Stimulated activated naive B cell treated with anti-CD40 and anti-IgM and Interleukin-4, amounts not matched to agents 10 μg/mL and 1 μg/mL and 100 μg/mL, for 72 hours (primary cell): ENCODE measurements around the gene ERLEC1.
"Not testable (repeated sequence)": the region's sequence is repeated elsewhere in the genome, so short reads cannot be mapped to it uniquely, and the experiment has no call there.

Source experiments
- ATAC-seq, 2 donors: fragments of 150-1000 bp; cut with Tn5 transposase; replicated peaks; 2 replicates each; pipeline ENCODE4 v1.10.0; 2021; ENCODE audit warnings: moderate library complexity in 1 of 2
- DNase-seq: peaks from one replicate; pipeline ENCODE4 v3.0.0; 2021
- H3K27ac Mint-ChIP-seq: one replicate; pipeline ENCODE4 v1.8.0; 2022; ENCODE audit warnings: mild to moderate bottlenecking, mixed read lengths
- H3K27me3 Mint-ChIP-seq, 2 donors: one replicate each; pipeline ENCODE4 v1.8.0; 2022; ENCODE audit warnings: mixed read lengths in 2 of 2
- H3K36me3 Mint-ChIP-seq, 2 donors: one replicate each; pipeline ENCODE4 v1.8.0; 2022; ENCODE audit warnings: mixed read lengths in 2 of 2, mild to moderate bottlenecking in 1 of 2
- H3K4me1 Mint-ChIP-seq, 2 donors: one replicate each; pipeline ENCODE4 v1.8.0; 2022; ENCODE audit warnings: mixed read lengths in 2 of 2, mild to moderate bottlenecking in 1 of 2
- H3K4me3 Mint-ChIP-seq, 2 donors: one replicate each; pipeline ENCODE4 v1.8.0; 2022; ENCODE audit warnings: mild to moderate bottlenecking in 2 of 2, mixed read lengths in 2 of 2, moderate library complexity in 1 of 2
- H3K9me3 Mint-ChIP-seq, 2 donors: one replicate each; pipeline ENCODE4 v1.8.0; 2022; ENCODE audit warnings: mixed read lengths in 2 of 2, mild to moderate bottlenecking in 1 of 2

ERLEC1 gene

DNA sequence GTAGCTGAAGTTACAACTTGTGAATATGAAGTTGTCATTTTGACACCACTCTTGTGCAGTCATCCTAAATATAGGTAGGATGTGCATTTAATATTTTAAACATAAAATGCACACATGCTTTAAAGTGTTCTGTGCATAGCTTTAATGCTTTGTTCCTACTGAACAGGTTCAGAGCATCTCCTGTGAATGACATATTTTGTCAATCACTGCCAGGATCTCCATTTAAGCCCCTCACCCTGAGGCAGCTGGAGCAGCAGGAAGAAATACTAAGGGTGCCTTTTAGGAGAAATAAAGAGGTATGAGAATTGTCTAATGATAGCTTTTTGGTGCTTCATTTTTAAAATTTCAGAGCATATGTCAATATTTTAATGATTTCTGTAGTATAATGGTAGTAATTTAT is 14.7 kb downstream of the ERLEC1 start:
- peaks cover 19 to 27% of the 10 kb centered on the region in 2 donors for H3K36me3 Mint-ChIP-seq
- H3K27ac Mint-ChIP-seq: no peak overlapping the region

DNA sequence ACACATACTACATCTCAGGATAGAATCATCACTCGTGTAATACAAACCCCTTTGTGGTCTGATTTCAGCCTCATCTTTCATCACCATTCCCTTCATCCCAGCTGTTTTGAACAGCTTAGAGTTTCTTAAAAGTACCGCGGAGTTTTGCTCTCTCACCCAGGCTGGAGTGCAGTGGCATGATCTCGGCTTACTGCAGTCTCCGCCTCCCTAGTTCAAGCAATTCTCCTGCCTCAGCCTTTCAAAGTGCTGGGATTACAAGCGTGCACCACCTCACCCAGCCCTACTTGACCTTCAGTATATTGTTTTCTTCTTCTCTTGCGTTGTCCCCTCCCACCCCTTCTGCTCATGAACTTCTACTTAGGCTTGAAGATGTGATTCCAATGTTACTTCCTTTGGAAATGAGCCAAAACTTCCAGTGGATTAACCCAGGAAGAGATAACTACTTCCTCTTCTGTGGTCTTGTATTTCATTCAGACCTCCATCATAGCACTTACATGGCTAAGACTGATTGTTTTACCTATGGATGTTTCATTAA is 15.8 kb downstream of the ERLEC1 start:
- no peaks in the 10 kb centered on the region for H3K27me3 Mint-ChIP-seq
- no peaks in the 10 kb centered on the region for H3K4me1 Mint-ChIP-seq
- H3K36me3 Mint-ChIP-seq: peaks cover 19 to 30% of the 10 kb centered on the region in 2 donors
- ATAC-seq (no peak), DNase-seq (no peak)
- no peak overlapping the region for H3K4me3 Mint-ChIP-seq
- no peak overlapping the region for H3K27ac Mint-ChIP-seq
- no peaks in the 10 kb centered on the region for H3K9me3 Mint-ChIP-seq

More for the DNA sequence above, 14.7 kb downstream of the ERLEC1 start:
- ATAC-seq (no peak), DNase-seq (no peak)
- Mint-ChIP-seq H3K27me3 (no peaks in the 10 kb centered on the region), H3K4me3 (no peak overlapping the region), H3K4me1 (no peaks in the 10 kb centered on the region), H3K9me3 (no peaks in the 10 kb centered on the region)

DNA sequence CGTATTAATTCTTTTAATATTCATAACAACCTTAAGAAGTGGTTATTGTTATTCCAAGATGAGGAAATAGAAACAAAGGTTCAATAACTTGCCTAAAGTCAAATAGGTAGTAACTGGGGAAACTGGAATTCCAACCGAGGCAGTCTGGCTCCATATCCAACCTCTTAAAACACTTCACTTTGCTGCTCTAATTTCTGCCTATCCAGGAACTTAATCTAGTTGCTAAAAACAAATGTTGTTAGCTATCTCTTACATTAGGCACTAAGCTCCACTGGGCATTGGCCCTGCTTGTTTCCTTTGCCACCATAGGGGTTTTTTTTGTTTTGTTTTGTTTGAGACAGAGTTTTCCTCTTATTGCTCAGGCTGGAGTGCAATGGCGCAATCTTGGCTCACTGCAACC is 24.8 kb downstream of the ERLEC1 start:
- no peaks in the 10 kb centered on the region for H3K27me3 Mint-ChIP-seq
- H3K27ac Mint-ChIP-seq: no peak overlapping the region
- H3K4me1 Mint-ChIP-seq: no peaks in the 10 kb centered on the region
- no peaks in the 10 kb centered on the region for H3K9me3 Mint-ChIP-seq
- H3K4me3 Mint-ChIP-seq: no peak overlapping the region
- peaks cover 13 to 38% of the 10 kb centered on the region in 2 donors for H3K36me3 Mint-ChIP-seq
- DNase-seq: no peak
- no peak for ATAC-seq

DNA sequence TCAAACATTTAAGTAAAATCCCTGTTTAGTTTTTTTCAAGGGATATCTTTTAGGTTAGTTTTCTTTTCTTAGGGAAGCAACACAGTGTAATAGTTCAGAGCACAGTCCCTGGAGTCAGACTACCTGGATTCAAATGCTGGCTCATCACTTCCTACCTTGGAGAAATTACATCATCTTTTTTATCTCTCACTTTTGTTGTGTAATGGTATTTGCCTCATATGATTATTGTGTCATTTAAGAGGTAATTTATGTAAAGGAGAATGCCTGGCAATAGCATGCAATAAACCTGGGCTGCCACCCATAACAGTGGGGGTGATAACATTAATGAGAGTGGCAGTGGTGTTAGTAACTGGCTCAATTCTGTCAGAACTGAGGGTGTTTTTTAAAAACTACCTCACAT is 26.3 kb downstream of the ERLEC1 start:
- no peak for DNase-seq
- Mint-ChIP-seq H3K4me3 (no peak overlapping the region), H3K9me3 (no peaks in the 10 kb centered on the region), H3K27me3 (no peaks in the 10 kb centered on the region), H3K4me1 (no peaks in the 10 kb centered on the region), H3K27ac (no peak overlapping the region), H3K36me3 (peaks cover 18 to 42% of the 10 kb centered on the region in 2 donors)
- no peak for ATAC-seq

- H3K27me3 Mint-ChIP-seq: no peaks in the 10 kb centered on the region
- no peak for DNase-seq
- no peak overlapping the region for H3K4me3 Mint-ChIP-seq
- H3K36me3 Mint-ChIP-seq: peaks cover 10 to 33% of the 10 kb centered on the region in 2 donors
- no peaks in the 10 kb centered on the region for H3K9me3 Mint-ChIP-seq
- H3K4me1 Mint-ChIP-seq: no peaks in the 10 kb centered on the region
- peak overlapping the region; percentile 20 for H3K27ac Mint-ChIP-seq
- no peak for ATAC-seq
These were observed 32.1 kb downstream of the ERLEC1 start for GRCh38 chr2:53818854-53819435.

DNA sequence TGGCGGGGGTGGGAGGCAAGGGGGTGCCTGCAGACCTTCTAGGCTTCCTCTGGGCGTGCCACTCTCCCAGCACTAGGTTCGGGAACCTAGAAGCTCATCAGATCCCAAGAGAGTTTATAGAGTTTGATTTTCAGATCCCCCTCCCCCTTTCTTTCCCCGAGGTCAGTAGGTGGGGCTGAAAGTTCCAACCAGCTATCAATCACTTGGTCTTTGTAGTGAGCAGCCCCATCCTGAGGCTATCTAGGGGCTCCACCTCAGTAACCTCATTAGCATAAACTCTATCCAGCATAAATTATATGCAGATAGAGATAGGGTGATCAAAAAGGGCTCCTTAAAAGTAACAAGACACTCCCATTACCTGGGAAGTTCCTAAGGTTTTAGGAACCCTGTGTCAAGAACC is 32.8 kb downstream of the ERLEC1 start:
- ATAC-seq: no peak
- H3K27ac Mint-ChIP-seq: no peak overlapping the region

GRCh38 chr2:53820048-53820447 is 33.2 kb downstream of the ERLEC1 start:
- no peak for DNase-seq
- H3K36me3 Mint-ChIP-seq: peaks cover 8 to 29% of the 10 kb centered on the region in 2 donors
- H3K27ac Mint-ChIP-seq: no peak overlapping the region
- H3K4me1 Mint-ChIP-seq: no peaks in the 10 kb centered on the region
- H3K27me3 Mint-ChIP-seq: no peaks in the 10 kb centered on the region
- H3K4me3 Mint-ChIP-seq: no peak overlapping the region
- ATAC-seq: no peak
- H3K9me3 Mint-ChIP-seq: no peaks in the 10 kb centered on the region

More for the DNA sequence above, 32.8 kb downstream of the ERLEC1 start:
- Mint-ChIP-seq H3K36me3 (peaks cover 9 to 31% of the 10 kb centered on the region in 2 donors), H3K4me3 (no peak overlapping the region), H3K27me3 (no peaks in the 10 kb centered on the region), H3K9me3 (no peaks in the 10 kb centered on the region), H3K4me1 (no peaks in the 10 kb centered on the region)
- DNase-seq: no peak

DNA sequence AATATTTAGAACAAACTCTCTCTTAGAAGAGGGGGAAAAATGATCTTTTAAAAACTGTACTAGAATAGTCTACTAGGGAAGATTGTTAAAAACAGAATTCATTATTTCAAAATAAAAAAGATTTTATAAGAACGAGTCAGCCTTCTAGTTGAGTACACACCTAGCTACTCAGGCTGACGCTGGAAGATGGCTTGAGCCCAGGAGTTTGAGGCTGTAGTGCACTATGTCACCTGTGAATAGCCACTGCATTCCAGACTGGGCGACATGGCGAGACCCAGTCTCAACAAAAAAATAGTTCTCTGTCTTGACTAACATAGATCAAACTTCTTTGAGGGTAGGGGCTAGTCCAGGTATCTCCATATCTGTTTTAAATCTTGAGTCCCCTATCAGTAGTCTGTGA is 33.9 kb downstream of the ERLEC1 start:
- ATAC-seq (no peak), DNase-seq (no peak)
- Mint-ChIP-seq H3K4me1 (no peaks in the 10 kb centered on the region), H3K27me3 (no peaks in the 10 kb centered on the region), H3K36me3 (peaks cover 8 to 23% of the 10 kb centered on the region in 2 donors), H3K9me3 (no peaks in the 10 kb centered on the region), H3K27ac (no peak overlapping the region), H3K4me3 (no peak overlapping the region)

DNA sequence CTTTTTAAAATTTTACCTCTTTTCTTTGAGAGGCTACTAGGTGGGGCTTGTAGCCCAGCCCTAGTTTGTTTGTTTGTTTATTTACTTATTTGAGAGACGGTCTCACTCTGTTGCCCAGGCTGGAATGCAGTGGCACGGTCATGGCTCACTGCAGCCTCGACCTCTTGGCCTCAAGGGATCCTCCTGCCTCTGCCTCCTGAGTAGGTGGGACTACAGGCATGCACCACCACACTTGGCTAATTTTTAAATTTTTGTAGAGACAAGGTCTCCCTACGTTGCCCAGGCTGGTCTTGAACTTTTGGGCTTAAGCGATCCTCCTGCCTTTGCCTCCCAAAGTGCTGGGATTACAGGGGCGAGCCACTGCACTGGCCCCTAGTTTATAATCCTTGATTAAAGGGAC is 35.0 kb downstream of the ERLEC1 start:
- no peak overlapping the region for H3K27ac Mint-ChIP-seq
- no peak for ATAC-seq

GRCh38 chr2:53823639-53824038 is 36.8 kb downstream of the ERLEC1 start:
- H3K27me3 Mint-ChIP-seq, H3K4me3 Mint-ChIP-seq, H3K9me3 Mint-ChIP-seq, DNase-seq, H3K27ac Mint-ChIP-seq, ATAC-seq, H3K4me1 Mint-ChIP-seq: not testable (repeated sequence)
- peaks cover 12 to 26% of the 10 kb centered on the region in 2 donors for H3K36me3 Mint-ChIP-seq

More for the DNA sequence above, 35.0 kb downstream of the ERLEC1 start:
- no peak overlapping the region for H3K4me3 Mint-ChIP-seq
- no peaks in the 10 kb centered on the region for H3K9me3 Mint-ChIP-seq
- H3K4me1 Mint-ChIP-seq: no peaks in the 10 kb centered on the region
- no peak for DNase-seq
- H3K27me3 Mint-ChIP-seq: no peaks in the 10 kb centered on the region
- peaks cover 6 to 18% of the 10 kb centered on the region in 2 donors for H3K36me3 Mint-ChIP-seq

DNA sequence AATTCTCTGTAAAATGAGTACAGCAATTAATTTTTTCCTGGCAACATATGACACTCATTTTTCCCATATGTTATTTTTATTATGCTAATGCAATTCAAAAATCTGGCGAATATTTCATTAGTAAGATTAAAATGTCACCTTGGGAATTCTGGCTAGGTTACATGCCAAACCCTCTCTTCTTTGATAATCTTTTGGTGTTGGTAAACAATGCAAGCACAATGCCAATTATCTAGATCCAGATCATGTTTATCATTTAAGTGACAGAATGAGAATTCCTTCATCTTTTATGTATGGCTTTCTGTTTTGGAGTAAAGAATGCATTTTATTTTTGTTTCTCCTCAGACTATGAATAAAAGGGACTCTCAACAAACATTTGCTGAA is 39.2 kb downstream of the ERLEC1 start:
- Mint-ChIP-seq H3K27me3 (no peaks in the 10 kb centered on the region), H3K36me3 (peaks cover 16 to 39% of the 10 kb centered on the region in 2 donors), H3K9me3 (peaks cover 4 to 8% of the 10 kb centered on the region in 2 donors), H3K4me1 (no peaks in the 10 kb centered on the region), H3K27ac (no peak overlapping the region), H3K4me3 (no peak overlapping the region)
- ATAC-seq: no peak
- no peak for DNase-seq

DNA sequence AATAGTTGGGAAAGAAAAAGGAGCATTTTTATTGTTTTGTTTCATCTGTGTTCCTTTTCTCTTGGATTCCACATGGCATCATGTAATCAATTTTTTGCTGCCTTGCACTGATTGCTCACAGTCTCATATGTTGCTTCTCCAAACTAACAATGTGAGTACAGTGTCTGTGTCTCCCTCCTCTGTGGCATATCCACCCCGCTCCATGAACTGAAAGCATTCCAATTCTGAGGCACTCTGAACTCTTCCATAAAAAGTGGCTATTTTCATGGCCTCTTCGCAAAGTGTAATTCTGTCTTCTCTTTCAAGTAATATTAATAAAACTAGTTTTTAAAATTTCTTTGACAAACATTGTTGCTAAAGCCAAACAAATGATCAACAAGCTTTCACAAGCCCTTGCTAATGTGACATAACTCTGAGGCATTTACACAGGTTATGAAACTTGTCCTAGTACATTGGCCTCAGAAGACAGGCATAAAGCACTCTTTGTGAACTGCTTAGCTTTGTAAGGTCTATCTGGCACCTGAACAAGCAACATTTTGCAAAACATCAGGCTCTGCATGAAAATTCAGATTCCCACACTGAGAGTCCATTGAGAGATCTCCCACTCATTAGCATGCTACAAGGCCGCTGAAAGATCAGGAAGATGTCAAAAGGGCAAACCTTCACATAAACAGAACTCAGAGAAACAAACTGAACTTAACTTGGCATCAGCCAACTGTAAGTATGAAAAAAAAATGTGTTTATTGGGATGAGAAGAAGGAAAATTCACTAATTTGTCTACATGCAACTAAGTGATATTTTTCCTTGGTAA is 39.9 kb downstream of the ERLEC1 start:
- no peak overlapping the region for H3K4me3 Mint-ChIP-seq
- peaks cover 4 to 8% of the 10 kb centered on the region in 2 donors for H3K9me3 Mint-ChIP-seq
- no peaks in the 10 kb centered on the region for H3K27me3 Mint-ChIP-seq
- no peaks in the 10 kb centered on the region for H3K4me1 Mint-ChIP-seq
- no peak overlapping the region for H3K27ac Mint-ChIP-seq
- DNase-seq: no peak
- no peak for ATAC-seq
- H3K36me3 Mint-ChIP-seq: peaks cover 20 to 46% of the 10 kb centered on the region in 2 donors

GRCh38 chr2:53827398-53828175 is 40.7 kb downstream of the ERLEC1 start:
- Mint-ChIP-seq H3K27ac (no peak overlapping the region), H3K36me3 (peaks cover 23 to 52% of the 10 kb centered on the region in 2 donors), H3K9me3 (peaks cover 4 to 8% of the 10 kb centered on the region in 2 donors), H3K27me3 (no peaks in the 10 kb centered on the region), H3K4me3 (no peak overlapping the region), H3K4me1 (no peaks in the 10 kb centered on the region)
- DNase-seq: no peak
- no peak for ATAC-seq

GRCh38 chr2:53828331-53828730 is 41.5 kb downstream of the ERLEC1 start:
- no peak for DNase-seq

More at GRCh38 chr2:53828331-53828730, 41.5 kb downstream of the ERLEC1 start:
- Mint-ChIP-seq H3K27me3 (no peaks in the 10 kb centered on the region), H3K9me3 (peaks cover 4 to 8% of the 10 kb centered on the region in 2 donors), H3K36me3 (peaks cover 24 to 52% of the 10 kb centered on the region in 2 donors), H3K4me3 (no peak overlapping the region), H3K4me1 (no peaks in the 10 kb centered on the region), H3K27ac (no peak overlapping the region)
- ATAC-seq: no peak
